GM06990 (cell line): ENCODE results near the gene KCNMB2.

Source experiments
- DNase-seq: peaks from one replicate; pipeline ENCODE4 v3.0.0-alpha.2; 2011; ENCODE audit not compliant: insufficient read length; ENCODE audit errors: extremely low read depth
- H3K27me3 ChIP-seq: replicated peaks from 2 replicates; pipeline ENCODE4 v1.6.0; 2011; ENCODE audit warnings: low read length; ENCODE audit not compliant: control insufficient read depth, insufficient read depth
- H3K36me3 ChIP-seq: 2 replicates; pipeline ENCODE4 v1.5.1; 2011; ENCODE audit warnings: low read length; ENCODE audit not compliant: control insufficient read depth, insufficient read depth
- H3K4me3 ChIP-seq: replicated peaks from 2 replicates; pipeline ENCODE4 v1.5.1; 2011; ENCODE audit warnings: low read depth, mild to moderate bottlenecking, control low read depth, low read length
- CTCF ChIP-seq: IDR thresholded peaks from 2 replicates; pipeline ENCODE4 v1.5.1; 2011; ENCODE audit warnings: low read length, control low read depth, mild to moderate bottlenecking, inconsistent platforms; ENCODE audit not compliant: insufficient read depth, poor library complexity, severe bottlenecking

Gene KCNMB2

GRCh38 chr3:178507507-178508442 is 28.5 kb upstream of the KCNMB2 start:
- H3K27me3 ChIP-seq: no peaks in the 10 kb centered on the region
- no peak for DNase-seq
- no peaks in the 10 kb centered on the region for H3K36me3 ChIP-seq
- no peak for TF ChIP-seq CTCF
- H3K4me3 ChIP-seq: no peak overlapping the region

- no peaks in the 10 kb centered on the region for H3K27me3 ChIP-seq
- no peak for DNase-seq
- H3K36me3 ChIP-seq: no peaks in the 10 kb centered on the region
- no peak overlapping the region for H3K4me3 ChIP-seq
- no peak for TF ChIP-seq CTCF
Observed at GRCh38 chr3:178508443-178508825, 27.8 kb upstream of the KCNMB2 start.

- no peak for TF ChIP-seq CTCF
- no peak for DNase-seq
Observed at GRCh38 chr3:178510496-178510895, 25.7 kb upstream of the KCNMB2 start.

GRCh38 chr3:178512647-178513046 is 23.6 kb upstream of the KCNMB2 start:
- Histone ChIP-seq H3K27me3 (no peaks in the 10 kb centered on the region), H3K36me3 (no peaks in the 10 kb centered on the region), H3K4me3 (no peak overlapping the region)
- DNase-seq: no peak
- TF ChIP-seq CTCF: no peak

More at GRCh38 chr3:178510496-178510895, 25.7 kb upstream of the KCNMB2 start:
- H3K27me3 ChIP-seq: no peaks in the 10 kb centered on the region
- no peaks in the 10 kb centered on the region for H3K36me3 ChIP-seq
- no peak overlapping the region for H3K4me3 ChIP-seq

- no peak for DNase-seq
- no peaks in the 10 kb centered on the region for H3K36me3 ChIP-seq
- no peaks in the 10 kb centered on the region for H3K27me3 ChIP-seq
- no peak overlapping the region for H3K4me3 ChIP-seq
- TF ChIP-seq CTCF: no peak
Observed at GRCh38 chr3:178513546-178514380, 22.5 kb upstream of the KCNMB2 start.
